Measurements from ENCODE around the gene NR2E1.

DNA sequence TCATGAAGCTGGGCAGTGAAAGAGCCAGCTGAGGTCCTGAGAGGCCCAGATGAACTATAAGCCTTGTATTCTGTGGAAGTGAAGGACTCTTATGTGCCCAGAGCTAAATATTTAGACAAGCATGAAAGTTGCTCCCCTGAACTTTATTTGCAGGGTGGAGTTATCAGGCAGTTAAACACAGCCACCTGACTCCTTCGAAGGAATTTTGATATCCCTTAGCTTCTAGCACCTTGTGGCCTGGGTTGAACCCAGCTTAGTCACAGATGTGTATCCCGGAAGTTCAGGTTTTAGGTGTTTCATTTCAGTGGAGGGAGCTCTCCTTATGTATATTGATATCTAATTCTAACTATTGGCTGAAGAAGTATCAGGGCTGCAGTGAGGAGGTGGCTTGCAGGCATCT, 20.4 kb downstream of the NR2E1 start:
- TF ChIP-seq, protein P1, sequence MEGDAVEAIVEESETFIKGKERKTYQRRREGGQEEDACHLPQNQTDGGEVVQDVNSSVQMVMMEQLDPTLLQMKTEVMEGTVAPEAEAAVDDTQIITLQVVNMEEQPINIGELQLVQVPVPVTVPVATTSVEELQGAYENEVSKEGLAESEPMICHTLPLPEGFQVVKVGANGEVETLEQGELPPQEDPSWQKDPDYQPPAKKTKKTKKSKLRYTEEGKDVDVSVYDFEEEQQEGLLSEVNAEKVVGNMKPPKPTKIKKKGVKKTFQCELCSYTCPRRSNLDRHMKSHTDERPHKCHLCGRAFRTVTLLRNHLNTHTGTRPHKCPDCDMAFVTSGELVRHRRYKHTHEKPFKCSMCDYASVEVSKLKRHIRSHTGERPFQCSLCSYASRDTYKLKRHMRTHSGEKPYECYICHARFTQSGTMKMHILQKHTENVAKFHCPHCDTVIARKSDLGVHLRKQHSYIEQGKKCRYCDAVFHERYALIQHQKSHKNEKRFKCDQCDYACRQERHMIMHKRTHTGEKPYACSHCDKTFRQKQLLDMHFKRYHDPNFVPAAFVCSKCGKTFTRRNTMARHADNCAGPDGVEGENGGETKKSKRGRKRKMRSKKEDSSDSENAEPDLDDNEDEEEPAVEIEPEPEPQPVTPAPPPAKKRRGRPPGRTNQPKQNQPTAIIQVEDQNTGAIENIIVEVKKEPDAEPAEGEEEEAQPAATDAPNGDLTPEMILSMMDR (IDR thresholded peaks at IDR 0.05), result no peak
- no peak for TF ChIP-seq EZH2phosphoT487 (IDR thresholded peaks at IDR 0.05)
- TF ChIP-seq EZH2 (IDR thresholded peaks at IDR 0.05), result no peak
